T-cell (primary cell): Measurements from ENCODE around the gene NIPAL3. TPM values are rescaled to one million over a fixed set of nuclear protein-coding genes. Genes with fewer than 3 reads are reported as not detected.

ENCODE experiments used
- ATAC-seq, 4 experiments: fragments of 200-7000 bp in 3 of 4; fragments of 150-1000 bp in 1 of 4; cut with Tn5 transposase; replicated peaks in 1 of 4; 1 replicate in 3 of 4; 2 replicates in 1 of 4; pipeline ENCODE4 v1.10.0; 2021; ENCODE audit warnings: moderate library complexity in 3 of 4, mild to moderate bottlenecking in 2 of 4, moderate number of reproducible peaks in 1 of 4
- CTCF ChIA-PET, 2 donors: fragments of 300-600 bp; sonication (Branson Sonifier 250); formaldehyde crosslinking; loops; one replicate each; lab custom pipeline; 2022; ENCODE audit warnings: antibody characterized with exemption in 2 of 2; lab: Charles Lee
- POLR2A ChIA-PET, 2 donors: fragments of 300-600 bp; sonication (Branson Sonifier 250); formaldehyde crosslinking; loops; one replicate each; lab custom pipeline; 2022; ENCODE audit warnings: antibody characterized with exemption in 2 of 2; lab: Charles Lee
- DNase-seq, 35 experiments: peaks; one replicate each; pipeline versions ENCODE4 v3.0.0 to v3.0.0-alpha.2; 2013 to 2023
- H3K27ac ChIP-seq: one replicate; pipeline ENCODE4 v1.5.1; 2013; ENCODE audit warnings: low read length
- H3K27me3 ChIP-seq, 2 experiments: replicated peaks in 1 of 2; 1 replicate in 1 of 2; 2 replicates in 1 of 2; pipeline versions ENCODE4 v1.6.1 to v1.7.0; 2013; ENCODE audit warnings: low read length in 1 of 2, mixed read lengths in 1 of 2; ENCODE audit not compliant: control insufficient read depth in 2 of 2, insufficient read depth in 2 of 2; ENCODE audit errors: extremely low read depth in 1 of 2
- H3K36me3 ChIP-seq, 2 donors: 1 replicate in 1 of 2; 2 replicates in 1 of 2; pipeline versions ENCODE4 v1.6.1 to v1.7.0; 2013; ENCODE audit warnings: low read length in 1 of 2; ENCODE audit not compliant: control insufficient read depth in 2 of 2, insufficient read depth in 1 of 2; ENCODE audit errors: extremely low read depth in 1 of 2
- H3K4me1 ChIP-seq, 2 experiments: 1 replicate in 1 of 2; 2 replicates in 1 of 2; pipeline versions ENCODE4 v1.6.1 to v1.7.0; 2013; ENCODE audit warnings: low read length in 2 of 2, mixed read lengths in 1 of 2; ENCODE audit not compliant: insufficient read depth in 2 of 2, control insufficient read depth in 1 of 2; ENCODE audit errors: extremely low read depth in 1 of 2
- H3K4me3 ChIP-seq, 2 donors: 1 replicate in 1 of 2; 2 replicates in 1 of 2; pipeline versions ENCODE4 v1.5.1 to v1.7.0; 2013; ENCODE audit warnings: mild to moderate bottlenecking in 2 of 2, low read length in 1 of 2, moderate library complexity in 1 of 2; ENCODE audit not compliant: control insufficient read depth in 1 of 2; ENCODE audit errors: extremely low read depth in 1 of 2
- H3K9me3 ChIP-seq: 2 replicates; pipeline ENCODE4 v1.7.0; 2013
- H3K27ac Mint-ChIP-seq, 2 donors: one replicate each; pipeline ENCODE4 v1.8.0; 2020 to 2021; ENCODE audit warnings: mild to moderate bottlenecking in 2 of 2, mixed read lengths in 2 of 2
- H3K27me3 Mint-ChIP-seq, 2 donors: one replicate each; pipeline ENCODE4 v1.8.0; 2021 to 2022; ENCODE audit warnings: mixed read lengths in 2 of 2
- H3K36me3 Mint-ChIP-seq: one replicate; pipeline ENCODE4 v1.8.0; 2021; ENCODE audit warnings: mixed read lengths
- H3K4me1 Mint-ChIP-seq, 3 donors: one replicate each; pipeline ENCODE4 v1.8.0; 2020 to 2022; ENCODE audit warnings: mixed read lengths in 3 of 3, mild to moderate bottlenecking in 1 of 3
- H3K4me3 Mint-ChIP-seq, 3 donors: one replicate each; pipeline ENCODE4 v1.8.0; 2020 to 2022; ENCODE audit warnings: mild to moderate bottlenecking in 3 of 3, mixed read lengths in 3 of 3, moderate library complexity in 3 of 3
- H3K9me3 Mint-ChIP-seq, 3 donors: one replicate each; pipeline ENCODE4 v1.8.0; 2020 to 2022; ENCODE audit warnings: mixed read lengths in 3 of 3
- WGBS: methylation state at CpG from one replicate; pipeline ENCODE4 v1.1.5; 2013; ENCODE audit warnings: missing lambda C conversion rate; ENCODE audit not compliant: insufficient coverage; 5-methylcytosine and 5-hydroxymethylcytosine counted together
- total RNA-seq, 35 experiments: library from RNA in 6 of 35; stranded (reverse) in 6 of 35; fragments of 120-200 nt in 1 of 35; gene quantifications; one replicate each; pipeline versions ENCODE4 v1.2.1 to v1.2.4 and lab custom pipeline; 2013 to 2026

NIPAL3 gene
- total RNA-seq, 5 donors from 2014 or later (not counting 1 experiment from before 2014, with no cell fraction given), result 49.0 to 71.4 (median 59.7) TPM

GRCh38 chr1:24415910-24416665 is 486 bp downstream of the NIPAL3 start:
- H3K4me1 ChIP-seq, result peaks cover 30 to 56% of the 10 kb centered on the region in 2 experiments
- H3K36me3 ChIP-seq, result peaks cover 8 to 19% of the 10 kb centered on the region in 2 donors
- ChIA-PET POLR2A (interaction anchor here (0.5 to 1.3 kb wide), 9 partner anchors 9 to 109 kb away, joined by 3 to 8 read pairs (median 4); no protein-coding TSS in a partner anchor), CTCF (interaction anchor here (0.5 to 5.6 kb wide), 36 partner anchors 8 to 1711 kb away, joined by 3 to 59 read pairs (median 4); partner anchors contain the start of gene RCAN3 (in 1 of the 2))
- H3K27me3 ChIP-seq, result no peaks in the 10 kb centered on the region
- Mint-ChIP-seq H3K4me1 (peaks cover 67 to 80% (median 76%) of the 10 kb centered on the region in 3 donors), H3K27ac (peak overlapping the region; percentile 91 to 93), H3K27me3 (no peaks in the 10 kb centered on the region), H3K9me3 (no peaks in the 10 kb centered on the region), H3K4me3 (peak overlapping the region; percentile 92 to 99 (median 93)), H3K36me3 (peaks cover 20% of the 10 kb centered on the region)
- DNase-seq (no peak), ATAC-seq (peak; percentile 8 to 15 (median 12))
- H3K9me3 ChIP-seq, result no peaks in the 10 kb centered on the region
- peak overlapping the region; percentile 85 to 93 for H3K4me3 ChIP-seq
- H3K27ac ChIP-seq, result peak overlapping the region; percentile 56
- under 1% methylated on average over 31 of the region's 35 CpGs for WGBS

- peak in 31 of 35 experiments; percentile 28 to 74 (median 50) for DNase-seq
- CTCF ChIA-PET, result interaction anchor here (0.6 to 5.6 kb wide), 9 partner anchors 16 to 1710 kb away, joined by 3 to 59 read pairs (median 5); no protein-coding TSS in a partner anchor
- peak overlapping the region; percentile 85 to 93 for H3K4me3 ChIP-seq
- no peaks in the 10 kb centered on the region for H3K9me3 ChIP-seq
- peak overlapping the region; percentile 91 to 93 for H3K27ac Mint-ChIP-seq
- peak; percentile 17 to 52 (median 22) for ATAC-seq
- no peaks in the 10 kb centered on the region for H3K9me3 Mint-ChIP-seq
- H3K36me3 ChIP-seq, result peaks cover 15 to 26% of the 10 kb centered on the region in 2 donors
- 29% methylated on average over 5 of the region's 10 CpGs for WGBS
- H3K27me3 ChIP-seq, result no peaks in the 10 kb centered on the region
- peaks cover 28% of the 10 kb centered on the region for H3K36me3 Mint-ChIP-seq
- POLR2A ChIA-PET, result interaction anchor here (0.5 to 1.4 kb wide), 4 partner anchors 11 to 85 kb away, joined by 3 to 5 read pairs (median 4); no protein-coding TSS in a partner anchor
- H3K4me1 Mint-ChIP-seq, result peaks cover 70 to 84% (median 81%) of the 10 kb centered on the region in 3 donors
- H3K4me3 Mint-ChIP-seq, result peak overlapping the region; percentile 92 to 99 (median 93)
- peak overlapping the region; percentile 56 for H3K27ac ChIP-seq
- no peaks in the 10 kb centered on the region for H3K27me3 Mint-ChIP-seq
- peaks cover 27 to 57% of the 10 kb centered on the region in 2 experiments for H3K4me1 ChIP-seq
Measured at GRCh38 chr1:24416666-24417391, 1.2 kb downstream of the NIPAL3 start.

- Histone ChIP-seq H3K4me1 (peaks cover 26 to 57% of the 10 kb centered on the region in 2 experiments), H3K9me3 (no peaks in the 10 kb centered on the region), H3K27me3 (no peaks in the 10 kb centered on the region), H3K27ac (no peak overlapping the region), H3K36me3 (peaks cover 15 to 35% of the 10 kb centered on the region in 2 donors), H3K4me3 (no peak overlapping the region)
- Mint-ChIP-seq H3K4me1 (peaks cover 71 to 84% (median 82%) of the 10 kb centered on the region in 3 donors), H3K27ac (peak overlapping the region in 1 of 2 donors; percentile 93), H3K9me3 (no peaks in the 10 kb centered on the region), H3K27me3 (no peaks in the 10 kb centered on the region), H3K4me3 (peak overlapping the region; percentile 92 to 99 (median 93)), H3K36me3 (peaks cover 36% of the 10 kb centered on the region)
- ChIA-PET CTCF (interaction anchor here in 1 of 2 donors (1.4 to 5.6 kb wide), 4 partner anchors 15 to 170 kb away, joined by 5 to 59 read pairs (median 44); no protein-coding TSS in a partner anchor), POLR2A (interaction anchor here (0.5 to 1.4 kb wide), 4 partner anchors 84 to 592 kb away, joined by 3 to 6 read pairs (median 5); partner anchors contain the start of gene HMGCL (in 1 of the 2))
- ATAC-seq (no peak), DNase-seq (no peak)
- WGBS, result no CpG with 5 or more reads among the region's 1 CpG
Measured at GRCh38 chr1:24417681-24418080, 2.1 kb downstream of the NIPAL3 start.

GRCh38 chr1:24418898-24419628 is 3.5 kb downstream of the NIPAL3 start:
- H3K4me1 ChIP-seq, result peaks cover 22 to 49% of the 10 kb centered on the region in 2 experiments
- peak overlapping the region; percentile 17 to 99 (median 21) for H3K4me3 Mint-ChIP-seq
- WGBS, result 77% methylated on average over 4 of the region's 14 CpGs
- no peaks in the 10 kb centered on the region for H3K27me3 Mint-ChIP-seq
- ATAC-seq (no peak), DNase-seq (peak in 16 of 35 experiments; percentile 6 to 43 (median 18))
- H3K27ac ChIP-seq, result no peak overlapping the region
- no peak overlapping the region for H3K4me3 ChIP-seq
- H3K9me3 ChIP-seq, result no peaks in the 10 kb centered on the region
- ChIA-PET POLR2A (interaction anchor here (0.6 to 0.9 kb wide), 4 partner anchors 10 to 138 kb away, joined by 3 to 8 read pairs (median 6); partner anchors contain the start of gene RCAN3 (in 1 of the 2)), CTCF (interaction anchor here (0.7 to 5.6 kb wide), 4 partner anchors 27 to 330 kb away, joined by 3 to 59 read pairs (median 26); no protein-coding TSS in a partner anchor)
- H3K36me3 Mint-ChIP-seq, result peaks cover 48% of the 10 kb centered on the region
- H3K9me3 Mint-ChIP-seq, result no peaks in the 10 kb centered on the region
- H3K4me1 Mint-ChIP-seq, result peaks cover 73 to 91% (median 83%) of the 10 kb centered on the region in 3 donors
- H3K27ac Mint-ChIP-seq, result peak overlapping the region; percentile 81
- H3K27me3 ChIP-seq, result no peaks in the 10 kb centered on the region
- H3K36me3 ChIP-seq, result peaks cover 15 to 46% of the 10 kb centered on the region in 2 donors

GRCh38 chr1:24420547-24420946 is 4.9 kb downstream of the NIPAL3 start:
- Mint-ChIP-seq H3K27ac (no peak overlapping the region), H3K4me1 (peaks cover 75 to 93% (median 85%) of the 10 kb centered on the region in 3 donors), H3K9me3 (no peaks in the 10 kb centered on the region), H3K36me3 (peaks cover 56% of the 10 kb centered on the region), H3K4me3 (no peak overlapping the region), H3K27me3 (no peaks in the 10 kb centered on the region)
- no peaks in the 10 kb centered on the region for H3K27me3 ChIP-seq
- DNase-seq, result no peak
- no peaks in the 10 kb centered on the region for H3K9me3 ChIP-seq
- CTCF ChIA-PET, result interaction anchor here in 1 of 2 donors (0.6 kb wide), 1 partner anchor 112 kb away, joined by 3 read pairs; no protein-coding TSS in a partner anchor
- H3K36me3 ChIP-seq, result peaks cover 15 to 53% of the 10 kb centered on the region in 2 donors
- POLR2A ChIA-PET, result no interaction called here
- no peak overlapping the region for H3K27ac ChIP-seq
- no peak for ATAC-seq
- WGBS, result 81% methylated on average over 2 of the region's 4 CpGs
- H3K4me1 ChIP-seq, result peaks cover 22 to 43% of the 10 kb centered on the region in 2 experiments
- H3K4me3 ChIP-seq, result no peak overlapping the region
